Body of pancreas (tissue), 4 donors: ENCODE data around the gene FNDC3B.

Experiments used
- POLR2A ChIP-seq, 3 donors: fragments of 450-650 bp; IDR thresholded peaks; one replicate each; pipeline ENCODE4 v1.6.1; 2016; ENCODE audit warnings: antibody characterized with exemption in 3 of 3, mild to moderate bottlenecking in 2 of 3
- TF ChIP-seq, protein P1 (sequence below), 7 experiments: fragments of 450-650 bp in 4 of 7; fragments of 200-600 bp in 3 of 7; sonication (generic) in 3 of 7; IDR thresholded peaks; one replicate each; pipeline ENCODE4 v1.5.1; 2016 to 2019; ENCODE audit warnings: antibody characterized with exemption in 7 of 7

DNA sequence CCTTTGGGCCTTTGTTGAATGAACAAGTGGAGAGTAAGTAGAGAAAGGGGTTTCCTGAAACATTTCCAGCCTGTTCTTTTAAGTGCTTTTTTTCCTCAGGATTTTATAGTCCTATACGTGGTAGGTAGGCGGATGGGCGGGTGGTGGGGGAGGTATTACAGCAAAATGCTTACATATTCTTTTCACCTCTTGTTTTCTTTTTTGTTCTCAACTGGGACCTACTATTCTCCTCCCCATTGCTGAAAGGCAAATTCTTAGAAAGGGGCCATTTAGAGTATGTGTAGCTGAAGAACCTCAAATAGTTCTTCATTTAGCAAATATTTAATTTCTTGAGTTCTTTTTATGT is 135.8 kb downstream of the FNDC3B start:
- TF ChIP-seq POLR2A (IDR thresholded peaks at IDR 0.05): no peak
- TF ChIP-seq, protein P1, sequence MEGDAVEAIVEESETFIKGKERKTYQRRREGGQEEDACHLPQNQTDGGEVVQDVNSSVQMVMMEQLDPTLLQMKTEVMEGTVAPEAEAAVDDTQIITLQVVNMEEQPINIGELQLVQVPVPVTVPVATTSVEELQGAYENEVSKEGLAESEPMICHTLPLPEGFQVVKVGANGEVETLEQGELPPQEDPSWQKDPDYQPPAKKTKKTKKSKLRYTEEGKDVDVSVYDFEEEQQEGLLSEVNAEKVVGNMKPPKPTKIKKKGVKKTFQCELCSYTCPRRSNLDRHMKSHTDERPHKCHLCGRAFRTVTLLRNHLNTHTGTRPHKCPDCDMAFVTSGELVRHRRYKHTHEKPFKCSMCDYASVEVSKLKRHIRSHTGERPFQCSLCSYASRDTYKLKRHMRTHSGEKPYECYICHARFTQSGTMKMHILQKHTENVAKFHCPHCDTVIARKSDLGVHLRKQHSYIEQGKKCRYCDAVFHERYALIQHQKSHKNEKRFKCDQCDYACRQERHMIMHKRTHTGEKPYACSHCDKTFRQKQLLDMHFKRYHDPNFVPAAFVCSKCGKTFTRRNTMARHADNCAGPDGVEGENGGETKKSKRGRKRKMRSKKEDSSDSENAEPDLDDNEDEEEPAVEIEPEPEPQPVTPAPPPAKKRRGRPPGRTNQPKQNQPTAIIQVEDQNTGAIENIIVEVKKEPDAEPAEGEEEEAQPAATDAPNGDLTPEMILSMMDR (IDR thresholded peaks at IDR 0.05): no peak
